Measurements from ENCODE around the gene NXPH2.
"Not testable (repeated sequence)": the region's sequence is repeated elsewhere in the genome, so short reads cannot be mapped to it uniquely, and the experiment has no call there.

Gene NXPH2

GRCh38 chr2:138711812-138712211 is 68.4 kb downstream of the NXPH2 start:
- DNase-seq (ENCODE audit: low read depth in 2 of 2): no peak

- DNase-seq (ENCODE audit: low read depth in 2 of 2): no peak
These were observed 71.4 kb downstream of the NXPH2 start for GRCh38 chr2:138708682-138709241.

GRCh38 chr2:138707392-138708074 is 72.7 kb downstream of the NXPH2 start:
- DNase-seq (ENCODE audit: low read depth in 2 of 2): no peak

- DNase-seq (ENCODE audit: low read depth in 2 of 2): no peak
These were observed 76.9 kb downstream of the NXPH2 start for GRCh38 chr2:138703242-138703641.

GRCh38 chr2:138700716-138701115 is 79.5 kb downstream of the NXPH2 start:
- no peak for DNase-seq (ENCODE audit: low read depth in 2 of 2)

GRCh38 chr2:138699421-138699820 is 80.8 kb downstream of the NXPH2 start:
- no peak for DNase-seq (ENCODE audit: low read depth in 2 of 2)

- no peak for DNase-seq (ENCODE audit: low read depth in 2 of 2)
These were observed 81.8 kb downstream of the NXPH2 start for GRCh38 chr2:138698428-138698827.

- no peak for DNase-seq (ENCODE audit: low read depth in 2 of 2)
These were observed 88.5 kb downstream of the NXPH2 start for GRCh38 chr2:138691667-138692066.

GRCh38 chr2:138689705-138690104 is 90.5 kb downstream of the NXPH2 start:
- DNase-seq (ENCODE audit: low read depth in 2 of 2): no peak

- no peak for DNase-seq (ENCODE audit: low read depth in 2 of 2)
These were observed 98.0 kb downstream of the NXPH2 start for GRCh38 chr2:138682163-138682562.

GRCh38 chr2:138677221-138677620 is 103.0 kb downstream of the NXPH2 start:
- no peak for DNase-seq (ENCODE audit: low read depth in 2 of 2)

GRCh38 chr2:138676619-138677021 is 103.6 kb downstream of the NXPH2 start:
- DNase-seq (ENCODE audit: low read depth in 2 of 2): no peak

GRCh38 chr2:138671566-138671965 is 108.6 kb downstream of the NXPH2 start:
- no peak for DNase-seq (ENCODE audit: low read depth in 2 of 2)

GRCh38 chr2:138670734-138671133 is 109.5 kb downstream of the NXPH2 start:
- DNase-seq (ENCODE audit: low read depth in 2 of 2): no peak

GRCh38 chr2:138665937-138666336 is 114.3 kb downstream of the NXPH2 start:
- DNase-seq (ENCODE audit: low read depth in 2 of 2): no peak

GRCh38 chr2:138658187-138658894 is 121.8 kb downstream of the NXPH2 start:
- no peak for DNase-seq (ENCODE audit: low read depth in 2 of 2)

GRCh38 chr2:138654146-138654545 is 126.0 kb downstream of the NXPH2 start:
- no peak for DNase-seq (ENCODE audit: low read depth in 2 of 2)

- DNase-seq (ENCODE audit: low read depth in 2 of 2): no peak
These were observed 127.8 kb downstream of the NXPH2 start for GRCh38 chr2:138652378-138652777.

- DNase-seq (ENCODE audit: low read depth in 2 of 2): no peak
These were observed 130.6 kb downstream of the NXPH2 start for GRCh38 chr2:138649571-138649970.

- DNase-seq (ENCODE audit: low read depth in 2 of 2): no peak
These were observed 131.6 kb downstream of the NXPH2 start for GRCh38 chr2:138648606-138649005.

GRCh38 chr2:138644776-138645175 is 135.4 kb downstream of the NXPH2 start:
- not testable (repeated sequence) for DNase-seq (ENCODE audit: low read depth in 2 of 2)

- no peak for DNase-seq (ENCODE audit: low read depth in 2 of 2)
These were observed 139.1 kb downstream of the NXPH2 start for GRCh38 chr2:138640921-138641676.
